HG02938 (cell line): Measurements from ENCODE around the gene TGFA.

ENCODE experiments used
- ATAC-seq: cut with Tn5 transposase; IDR thresholded peaks from one replicate; pipeline ENCODE4 v1.9.1; 2021; ENCODE audit warnings: mild to moderate bottlenecking, moderate library complexity; ENCODE audit not compliant: unreplicated experiment

TGFA gene

DNA sequence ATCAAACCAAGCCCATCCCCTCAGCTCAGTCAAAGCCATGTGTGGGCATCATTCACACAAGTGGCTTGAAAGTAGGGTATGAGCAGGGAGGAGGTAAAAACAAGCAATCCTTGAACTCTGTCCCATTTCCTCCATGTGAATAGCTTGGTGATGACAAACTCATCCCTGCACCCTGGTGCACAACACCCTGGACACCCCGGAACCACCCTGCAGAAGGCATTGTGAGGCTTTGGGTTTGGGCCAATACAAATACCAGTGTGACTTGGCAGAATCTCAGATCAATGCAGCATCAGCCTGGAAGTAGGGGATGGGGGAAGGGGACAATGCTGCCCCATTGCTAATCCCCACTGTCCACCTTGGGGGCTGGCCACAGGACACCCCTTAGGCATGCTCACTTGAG is 28.6 kb downstream of the TGFA start:
- ATAC-seq, result no peak

DNA sequence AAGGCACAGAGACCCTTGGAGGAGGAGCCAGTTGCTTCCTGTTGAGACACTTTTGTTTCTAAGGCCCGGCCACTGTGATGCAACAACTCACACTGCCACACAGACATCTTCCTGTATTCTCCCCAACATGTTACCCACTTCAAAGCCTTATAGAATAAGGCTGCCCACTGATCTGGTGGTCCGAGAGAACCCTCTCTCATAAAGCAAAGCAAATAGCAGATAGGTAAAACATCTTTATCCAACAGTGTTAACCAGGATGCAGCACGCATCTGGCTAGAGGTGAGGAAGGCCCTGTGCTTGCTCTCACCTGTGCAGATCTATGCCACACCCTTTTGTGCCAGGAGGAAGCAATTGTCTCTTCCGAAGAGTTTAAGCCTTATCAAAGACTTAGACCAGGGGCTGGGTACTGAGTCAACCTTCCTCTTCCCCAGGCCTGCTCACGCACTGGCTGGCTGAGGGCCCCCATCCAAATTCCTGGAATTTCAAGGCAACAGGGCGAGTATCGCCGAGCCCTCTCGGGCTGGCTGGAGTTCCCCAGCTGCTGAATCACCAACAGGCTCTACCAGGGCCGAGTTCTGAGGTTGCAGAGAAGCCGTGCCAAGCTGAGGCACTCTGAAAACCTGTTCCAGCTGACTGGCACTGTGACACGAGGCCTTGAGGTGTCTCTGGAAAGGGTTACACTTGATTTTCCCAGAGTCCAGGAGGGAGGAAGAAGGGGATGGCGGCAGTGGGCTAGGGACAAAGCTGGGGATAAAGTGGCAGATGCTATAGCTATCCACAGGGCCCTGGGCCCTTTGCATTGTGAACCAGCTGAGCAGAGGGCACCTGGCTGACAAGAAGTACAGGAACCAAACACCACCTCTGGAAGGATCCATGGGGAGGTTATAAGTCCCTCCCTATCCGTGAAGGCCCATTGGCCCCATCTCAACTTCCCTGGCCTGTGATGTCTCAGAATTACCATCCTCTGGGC is 29.3 kb downstream of the TGFA start:
- ATAC-seq, result no peak

DNA sequence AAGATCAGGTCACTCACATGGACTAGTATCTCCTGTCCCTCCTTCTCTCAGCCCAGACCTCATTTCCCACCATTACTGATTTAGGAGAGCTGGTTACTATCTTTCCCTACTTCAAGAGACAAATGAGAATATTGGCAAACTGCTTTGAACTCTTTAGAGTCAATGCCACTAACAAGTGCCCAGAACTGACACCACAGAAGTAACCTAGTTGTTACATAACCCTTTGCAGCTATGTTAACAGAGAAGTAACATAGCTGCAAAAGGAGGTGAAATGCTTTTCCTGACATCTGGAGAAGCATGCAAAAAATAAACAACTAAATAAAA is 30.0 kb downstream of the TGFA start:
- no peak for ATAC-seq

DNA sequence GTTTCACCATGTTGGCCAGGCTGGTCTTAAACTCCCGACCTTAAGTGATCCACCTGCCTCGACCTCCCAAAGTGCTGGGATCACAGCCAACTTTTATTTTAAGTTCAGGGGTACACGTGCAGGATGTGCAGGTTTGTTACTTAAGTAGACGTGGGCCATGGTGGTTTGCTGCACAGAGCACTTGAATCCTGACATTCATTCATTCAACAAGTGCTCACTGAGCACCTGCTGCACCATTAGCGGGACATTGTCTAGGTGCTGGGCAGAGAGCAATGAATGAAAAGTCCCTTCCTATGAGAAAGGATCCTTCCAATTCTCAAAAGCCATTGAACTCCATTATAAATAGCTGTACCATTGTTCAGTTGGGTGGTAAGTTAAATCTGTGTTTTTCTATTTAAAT is 31.0 kb downstream of the TGFA start:
- no peak for ATAC-seq

DNA sequence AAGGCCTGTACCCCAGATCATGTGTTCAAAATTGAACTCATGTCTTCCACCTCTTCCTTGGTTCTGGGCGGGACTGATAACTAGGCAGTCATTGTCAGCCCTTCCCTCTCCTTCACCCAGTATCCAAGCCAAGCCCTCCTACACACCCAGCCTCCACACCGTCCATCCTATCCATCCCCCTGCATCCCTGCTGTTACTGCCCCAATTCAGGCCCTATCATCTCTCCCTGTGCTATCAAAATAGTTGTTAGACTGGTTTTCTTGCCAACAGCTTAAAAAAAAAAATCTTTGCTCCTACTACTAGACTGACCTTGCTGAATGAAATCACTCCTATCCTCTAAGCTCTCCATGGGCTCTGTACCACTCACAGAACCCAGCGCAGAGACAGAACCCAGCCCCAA is 32.8 kb downstream of the TGFA start:
- ATAC-seq, result no peak

DNA sequence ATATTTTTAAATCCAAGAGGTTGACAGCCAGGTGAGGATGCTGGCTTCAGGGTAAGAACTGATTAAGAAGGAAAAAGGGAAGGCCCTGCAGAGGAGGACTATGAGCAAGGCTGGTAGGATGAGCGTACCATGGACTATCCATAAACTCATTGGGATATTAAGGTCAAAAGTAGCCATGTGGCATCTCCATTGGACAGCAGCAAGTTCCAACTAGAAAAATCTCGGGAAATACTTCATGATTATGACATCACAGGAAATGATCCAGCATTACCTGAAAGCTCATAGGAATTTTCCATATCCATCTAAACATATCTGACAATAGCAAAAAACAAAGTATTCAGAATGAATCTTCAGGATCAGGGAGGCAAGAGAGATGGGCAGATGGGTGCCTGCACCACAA is 34.2 kb downstream of the TGFA start:
- no peak for ATAC-seq

DNA sequence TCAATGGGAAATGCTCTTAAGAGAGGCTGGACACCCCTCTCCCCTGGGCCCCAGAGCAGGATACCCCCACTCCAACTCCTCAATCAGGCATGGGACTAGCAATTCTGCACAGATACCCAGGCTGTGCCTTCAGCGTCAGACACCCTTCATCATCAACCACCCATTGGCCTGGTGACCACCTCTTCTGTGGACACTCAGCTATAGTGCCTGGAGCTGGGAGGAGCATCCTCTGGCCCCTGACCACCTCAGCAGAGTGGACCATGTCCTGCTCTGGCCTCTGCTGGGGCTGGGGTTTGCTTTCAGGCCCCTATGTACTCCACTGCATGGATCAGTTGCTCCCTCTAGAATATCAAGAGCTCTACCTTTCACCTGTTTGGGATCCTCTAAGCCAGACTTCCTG is 35.1 kb downstream of the TGFA start:
- ATAC-seq, result no peak

DNA sequence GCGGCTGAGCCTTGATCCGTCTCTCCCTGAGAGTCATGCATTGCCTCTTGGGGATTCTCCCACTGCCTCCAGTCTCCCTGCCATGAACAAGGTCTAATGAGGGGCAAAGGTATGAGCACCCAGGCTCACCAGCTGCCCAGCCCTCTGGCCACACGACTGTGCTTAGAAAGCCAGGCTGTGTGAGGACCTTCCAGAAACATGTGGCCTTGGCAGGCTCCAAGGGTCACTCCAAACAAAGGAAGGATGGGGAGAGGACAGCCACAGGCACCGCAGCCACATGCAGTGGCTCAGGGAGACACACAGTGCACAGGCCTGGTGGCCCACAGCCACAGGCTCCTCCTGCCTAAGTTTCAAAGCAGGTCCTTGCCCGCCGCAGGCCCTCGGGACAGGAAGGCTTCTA is 35.8 kb downstream of the TGFA start:
- no peak for ATAC-seq

DNA sequence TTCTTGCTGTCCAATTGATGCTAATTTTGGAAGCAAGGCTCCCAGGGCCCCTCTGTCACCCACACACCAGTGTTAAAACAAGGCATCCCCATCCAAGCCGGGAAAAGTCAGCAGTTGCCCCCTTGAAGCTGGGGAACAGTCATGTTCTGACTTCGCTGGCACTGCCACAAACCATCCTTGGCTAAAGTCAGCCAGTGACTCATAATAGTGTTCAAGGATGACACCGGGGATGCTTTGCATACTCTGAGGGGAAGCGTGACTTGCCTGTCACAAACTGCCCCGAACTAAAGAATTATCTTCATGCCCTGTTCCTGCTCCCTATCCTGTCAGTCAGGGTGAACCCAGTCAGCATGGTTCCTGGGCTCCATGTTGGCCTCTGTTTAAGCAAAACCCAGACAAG is 37.0 kb downstream of the TGFA start:
- peak; percentile 97 for ATAC-seq

DNA sequence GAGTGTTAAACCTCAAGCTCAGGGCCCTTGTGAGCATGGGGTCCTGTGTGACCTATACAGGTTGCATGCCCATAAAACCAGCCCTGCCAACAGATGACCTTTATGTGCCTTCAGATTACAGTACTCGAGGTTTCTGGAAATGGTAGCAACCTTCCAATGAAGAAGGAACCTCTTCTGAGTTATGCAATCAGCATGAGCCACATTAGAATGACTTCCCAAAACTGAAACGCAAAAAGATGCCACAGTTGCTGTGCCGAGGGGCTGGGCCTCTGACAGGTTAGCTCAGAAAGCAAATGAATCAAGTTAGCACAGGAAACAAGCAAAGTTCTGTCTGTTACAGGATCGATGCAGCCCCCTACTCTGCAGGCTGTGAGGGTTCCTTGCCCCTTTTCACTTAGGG is 37.7 kb downstream of the TGFA start:
- no peak for ATAC-seq

DNA sequence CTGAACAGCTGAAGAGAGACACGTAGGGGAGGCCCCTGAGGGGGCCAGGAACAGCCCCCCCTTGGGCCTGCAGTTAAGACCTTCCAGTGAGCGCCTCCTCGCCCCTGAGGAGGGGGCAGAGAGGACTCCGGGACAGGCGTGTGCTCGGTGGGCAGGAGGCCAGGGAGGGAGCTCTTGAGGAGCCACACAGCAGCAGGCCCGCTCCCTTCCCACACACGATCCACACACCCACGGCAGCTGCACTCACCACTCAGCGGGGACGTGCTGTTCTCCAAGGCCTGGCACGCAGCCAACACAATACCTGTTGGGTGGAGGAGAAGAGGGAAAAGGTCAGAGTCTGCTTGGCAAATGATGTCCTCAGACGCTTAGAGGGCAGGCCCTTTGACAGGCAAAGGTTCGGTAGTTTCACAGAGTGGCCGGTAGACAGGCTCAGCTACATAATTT is 39.0 kb downstream of the TGFA start:
- no peak for ATAC-seq

DNA sequence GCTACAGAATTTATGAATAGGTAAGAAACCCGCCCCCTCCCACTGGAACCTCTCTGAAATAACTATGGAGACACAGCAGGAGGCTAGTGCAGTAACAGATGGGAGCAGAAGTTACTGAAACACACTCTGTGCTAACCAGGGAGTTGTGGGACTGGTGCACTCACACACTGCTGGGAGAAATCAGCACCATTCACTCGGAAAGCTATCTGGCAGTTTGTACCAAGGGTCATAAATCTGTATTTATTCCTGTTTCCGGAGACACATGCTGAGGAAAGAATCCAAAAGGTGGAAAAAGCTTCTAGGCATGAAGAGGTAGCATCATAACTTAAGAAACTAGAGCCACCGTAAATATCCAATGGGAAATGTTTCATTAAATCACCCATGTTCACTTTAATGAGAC is 39.9 kb downstream of the TGFA start:
- ATAC-seq, result no peak

DNA sequence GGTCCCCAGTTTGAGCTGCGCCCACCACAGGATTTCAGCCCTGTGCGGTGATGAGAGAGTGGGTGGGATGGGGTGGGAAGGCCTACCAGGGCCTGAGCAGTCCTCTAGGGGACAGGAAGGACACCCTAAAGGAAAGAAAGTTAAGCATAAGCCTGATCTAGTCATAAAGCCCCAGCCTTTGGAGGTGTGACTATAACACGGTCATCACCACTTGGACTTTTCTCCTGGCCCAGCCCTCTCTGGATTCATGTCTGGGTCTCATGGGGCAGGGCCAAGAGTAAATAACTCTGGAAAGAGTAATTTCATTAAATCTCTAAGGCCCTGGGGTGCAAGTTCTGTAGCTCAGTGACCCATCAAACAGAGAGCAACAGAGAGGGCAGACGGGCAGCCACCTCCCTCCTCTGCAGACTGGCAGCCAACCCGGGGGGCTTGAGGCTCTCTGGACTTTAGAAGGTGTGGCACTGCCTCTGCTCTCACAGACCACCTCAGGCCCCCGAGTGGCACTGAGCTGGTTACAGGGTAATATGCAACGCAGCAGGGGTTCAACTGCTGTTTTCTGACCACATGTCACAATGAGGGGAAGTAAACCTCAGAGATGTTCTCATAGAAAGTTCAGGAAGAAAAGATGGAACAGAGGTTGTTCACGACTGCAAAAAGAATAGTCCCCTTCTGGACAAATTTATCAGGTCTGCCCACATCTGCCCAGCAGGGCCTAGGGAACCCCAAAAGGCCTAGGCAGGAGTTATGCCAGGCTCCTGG is 41.5 kb downstream of the TGFA start:
- ATAC-seq, result no peak

DNA sequence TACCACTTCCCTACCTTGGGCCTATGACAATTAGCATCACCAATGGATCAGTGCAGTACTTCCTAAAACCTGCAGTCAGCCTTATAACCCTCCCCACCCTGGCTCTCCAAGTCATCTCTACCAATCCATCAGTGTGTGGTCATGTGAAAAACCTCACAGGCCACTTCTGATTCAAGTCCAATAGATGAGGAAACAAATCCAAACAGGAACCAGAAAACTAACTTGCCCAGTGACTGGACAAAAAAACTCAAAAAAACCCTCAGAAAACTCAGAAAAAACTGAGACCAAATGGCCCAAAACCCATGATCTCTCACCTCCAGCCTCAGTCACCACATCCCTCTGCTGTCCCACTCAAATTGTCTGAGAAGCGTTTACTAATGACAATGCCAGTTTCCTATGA is 43.3 kb downstream of the TGFA start:
- ATAC-seq, result no peak

DNA sequence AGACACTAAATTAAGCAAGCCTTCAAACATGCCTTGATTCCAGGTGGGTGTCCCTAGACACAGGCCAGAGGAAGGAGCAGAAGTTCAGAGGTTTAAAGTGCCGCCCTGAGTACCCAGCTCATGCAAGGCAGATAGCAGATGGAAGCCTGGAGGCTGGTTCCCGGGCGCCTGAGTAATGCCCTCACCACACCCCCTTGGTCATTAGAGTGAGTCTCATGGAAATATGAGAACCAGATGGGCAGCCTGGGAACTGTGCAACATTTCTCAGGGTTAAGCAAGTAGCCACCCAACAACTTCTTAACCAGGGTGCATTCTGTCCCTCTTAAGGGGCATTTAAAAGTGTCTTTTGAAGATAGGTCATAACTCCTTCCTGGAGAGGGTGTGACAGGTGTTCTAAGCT is 44.1 kb downstream of the TGFA start:
- ATAC-seq, result no peak

DNA sequence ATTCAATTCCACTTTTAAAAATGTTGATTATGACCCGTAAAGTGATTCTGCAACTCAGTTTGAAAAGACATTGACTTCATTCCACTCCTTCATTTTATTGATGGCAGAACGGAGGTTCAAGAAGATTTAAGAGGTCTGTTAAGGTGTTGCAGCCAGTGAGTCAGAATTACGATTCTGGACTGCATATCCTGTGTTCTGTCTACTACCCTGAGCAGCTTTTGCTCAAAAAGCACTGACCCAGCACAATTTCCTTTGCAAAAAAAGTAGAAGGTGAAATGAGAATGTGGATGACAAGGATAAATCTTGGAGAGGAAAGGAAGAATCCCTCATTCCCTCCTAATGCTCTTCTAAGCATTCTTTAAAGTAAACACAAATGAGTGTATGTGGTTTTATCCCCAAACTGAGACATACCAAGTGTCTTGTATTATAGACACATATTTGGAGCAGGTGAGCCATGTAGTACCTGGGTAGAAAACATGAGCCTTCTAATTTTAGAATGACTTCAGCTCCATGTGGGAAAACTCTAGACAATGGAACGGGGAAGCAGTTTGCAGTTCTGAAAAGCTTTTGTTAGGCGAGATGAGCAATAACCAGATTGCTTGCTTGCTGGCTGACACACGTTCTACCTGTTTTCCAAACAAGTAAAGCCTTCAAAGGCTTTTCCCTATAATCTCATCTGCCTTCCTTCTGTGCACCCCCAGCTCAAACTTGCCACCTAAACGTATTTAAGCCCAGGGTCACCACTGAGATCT is 44.7 kb downstream of the TGFA start:
- no peak for ATAC-seq

DNA sequence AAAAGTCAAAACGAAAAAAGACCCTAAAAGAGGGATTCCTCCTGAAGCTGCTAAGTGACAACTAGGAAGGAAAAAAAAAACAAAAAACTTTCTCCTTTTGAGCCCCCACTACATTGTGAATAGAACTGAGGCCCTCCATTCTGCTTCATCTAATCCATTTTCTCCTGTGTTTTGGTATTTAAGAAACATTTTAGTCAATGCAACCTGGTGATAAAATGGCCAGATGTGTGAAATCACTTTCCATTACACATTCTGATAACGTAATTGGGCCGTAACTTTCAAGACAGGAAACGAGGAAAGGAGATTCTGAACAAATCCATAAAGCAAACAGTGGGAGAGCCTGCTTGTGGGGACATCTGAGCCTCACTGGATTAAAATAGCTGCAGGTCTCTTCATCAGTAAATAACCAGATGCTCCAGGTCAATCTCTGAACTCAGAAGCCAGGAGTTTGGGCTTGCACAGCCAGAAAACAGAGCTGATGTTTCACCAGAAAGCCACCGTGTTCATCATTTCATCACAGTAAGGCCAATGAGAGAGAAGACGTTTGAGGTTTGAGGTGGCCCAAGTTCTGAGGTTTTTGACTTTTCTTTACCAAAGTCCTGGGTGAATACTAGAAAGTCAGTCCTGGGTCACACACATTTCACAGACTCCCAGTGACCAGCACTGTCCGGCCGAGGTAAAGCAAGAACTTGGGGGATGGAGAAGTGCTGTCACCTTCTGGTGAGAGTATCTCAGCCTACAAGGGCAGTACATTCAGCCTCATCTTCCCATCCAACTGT is 47.8 kb downstream of the TGFA start:
- ATAC-seq, result no peak

DNA sequence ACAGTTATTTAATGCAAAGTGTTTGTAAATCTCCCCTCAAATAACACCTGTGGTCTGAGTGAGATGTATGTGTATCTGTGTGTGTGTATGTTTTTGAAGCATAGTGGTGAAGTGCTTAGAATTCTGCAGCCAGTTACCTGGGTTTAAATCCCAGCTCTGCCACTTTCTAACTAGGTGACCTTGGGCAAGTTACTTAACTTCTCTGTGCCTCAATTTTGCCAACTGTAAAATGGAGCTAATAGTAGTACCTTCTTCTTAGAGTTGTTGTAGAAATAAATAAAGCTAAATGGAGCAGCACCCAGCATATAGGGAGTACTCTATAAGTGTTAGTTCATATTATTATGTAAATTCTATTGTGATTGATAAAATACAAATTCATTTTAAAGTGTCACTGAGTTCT is 48.9 kb downstream of the TGFA start:
- no peak for ATAC-seq

DNA sequence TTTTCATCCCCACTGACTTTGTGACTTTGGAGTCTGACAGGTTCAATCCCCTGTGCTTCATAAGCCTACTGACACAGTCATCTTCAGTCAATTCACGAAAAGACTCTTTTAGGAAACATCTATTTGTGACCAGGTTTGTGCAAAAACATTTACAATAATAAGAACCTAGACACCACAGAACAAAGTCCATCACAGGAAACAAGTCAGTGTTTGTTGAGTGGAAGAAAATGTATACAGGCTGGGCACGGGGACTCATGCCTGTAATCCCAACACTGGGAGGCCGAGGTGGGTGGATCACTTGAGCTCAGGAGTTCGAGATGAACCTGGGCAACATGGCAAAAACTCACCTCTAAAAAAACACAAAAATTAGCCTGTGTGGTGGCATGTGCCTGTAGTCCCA is 49.7 kb downstream of the TGFA start:
- ATAC-seq, result no peak

DNA sequence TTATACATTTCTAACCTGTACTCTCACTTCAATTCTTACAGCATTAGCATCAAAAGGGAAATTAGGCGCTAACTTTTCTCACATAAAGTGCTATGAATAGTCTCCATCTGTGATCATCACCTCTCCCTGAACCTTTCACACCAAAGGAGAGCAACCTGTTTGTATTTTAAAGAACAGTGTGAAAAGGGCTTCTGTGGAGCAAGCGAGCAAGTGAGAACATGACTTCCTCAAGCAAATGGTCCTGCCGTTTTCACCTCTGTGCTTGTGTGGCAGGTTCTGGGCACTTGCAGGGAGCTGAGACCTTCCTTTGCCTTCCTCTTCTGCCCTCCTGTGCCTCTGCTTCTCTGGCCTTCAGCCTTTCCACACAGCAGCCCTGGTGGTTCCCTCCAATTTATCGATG is 51.9 kb downstream of the TGFA start:
- no peak for ATAC-seq

DNA sequence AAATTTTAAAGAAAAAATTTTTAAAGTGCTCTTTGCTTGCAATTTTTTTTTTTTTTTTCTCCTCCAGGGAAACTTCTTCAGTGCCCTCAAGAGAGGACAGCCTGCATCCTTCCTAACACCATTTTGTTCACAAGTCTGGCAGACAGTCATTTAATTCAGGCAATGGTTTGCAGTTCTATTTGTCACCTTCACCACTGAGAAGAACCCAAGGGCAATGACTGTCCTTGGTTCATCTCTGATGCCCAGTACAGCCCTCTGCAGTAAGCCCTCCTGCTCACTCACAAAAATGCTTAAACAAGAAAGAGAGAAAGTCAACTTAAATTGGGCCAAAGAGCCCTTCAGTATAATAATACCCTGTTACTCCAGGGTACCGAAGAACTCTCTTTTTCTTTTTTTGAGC is 52.4 kb downstream of the TGFA start:
- no peak for ATAC-seq
